GM19043 (cell line): Measurements from ENCODE around the gene MEA1.
"Not testable (repeated sequence)": the region's sequence is repeated elsewhere in the genome, so short reads cannot be mapped to it uniquely, and the experiment has no call there.

Experiments used
- ATAC-seq: cut with Tn5 transposase; IDR thresholded peaks from one replicate; pipeline ENCODE4 v1.9.1; 2021; ENCODE audit warnings: low read depth; ENCODE audit not compliant: unreplicated experiment

The MEA1 gene

DNA sequence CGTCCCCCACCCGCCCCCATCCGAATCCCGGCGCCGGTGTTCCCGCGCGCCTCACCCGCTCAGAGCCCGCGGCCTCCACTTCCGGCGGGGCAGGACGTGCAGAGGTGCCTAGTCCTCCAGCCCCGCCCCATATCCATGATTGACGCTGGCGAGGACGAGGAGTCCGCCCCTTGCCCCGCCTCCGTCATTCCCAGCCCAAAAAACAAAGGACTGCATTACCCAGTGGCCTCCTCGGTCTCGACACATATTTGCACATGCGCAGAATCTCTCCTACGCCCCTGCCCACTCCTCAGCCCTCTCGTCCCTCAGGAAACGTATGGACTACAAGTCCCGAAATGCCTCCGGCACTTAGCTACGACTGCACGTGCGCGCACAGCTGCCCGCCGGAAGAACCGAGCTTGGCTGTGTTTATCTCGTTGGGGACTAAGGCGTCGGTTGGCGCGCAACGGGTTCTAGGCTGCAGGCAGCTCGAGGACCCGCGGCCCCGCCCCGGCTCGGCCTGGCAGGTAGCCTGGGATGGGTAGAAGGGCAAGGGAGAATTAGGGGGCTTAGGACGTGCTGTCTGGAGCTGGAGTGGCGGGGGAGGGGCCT is at the start of gene MEA1, which contains the start of gene KLHDC3:
Gene MEA1, minus strand, starts transcription at position 104 of the 591 bp plus-strand sequence. CDS start 133 bp downstream, outside the sequence.
Gene KLHDC3, plus strand, starts transcription at position 407 of the 591 bp plus-strand sequence. CDS start 2,944 bp downstream, outside the sequence.
- peak; percentile 91 for ATAC-seq

DNA sequence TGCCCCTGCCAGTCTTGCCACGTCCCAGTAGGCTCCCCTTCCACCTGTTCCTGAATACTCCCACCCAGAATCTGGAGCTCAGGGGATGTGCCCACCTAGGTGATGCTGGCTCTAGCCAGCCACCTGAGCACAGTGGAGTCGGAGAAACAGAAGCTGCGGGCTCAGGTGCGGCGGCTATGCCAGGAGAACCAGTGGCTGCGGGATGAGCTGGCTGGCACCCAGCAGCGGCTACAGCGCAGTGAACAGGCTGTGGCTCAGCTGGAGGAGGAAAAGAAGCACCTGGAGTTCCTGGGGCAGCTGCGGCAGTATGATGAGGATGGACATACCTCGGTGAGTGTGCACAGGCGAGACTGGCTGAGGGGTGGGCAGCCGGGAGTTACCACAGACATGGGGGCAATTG is 49.1 kb upstream of the MEA1 start:
- ATAC-seq, result no peak

DNA sequence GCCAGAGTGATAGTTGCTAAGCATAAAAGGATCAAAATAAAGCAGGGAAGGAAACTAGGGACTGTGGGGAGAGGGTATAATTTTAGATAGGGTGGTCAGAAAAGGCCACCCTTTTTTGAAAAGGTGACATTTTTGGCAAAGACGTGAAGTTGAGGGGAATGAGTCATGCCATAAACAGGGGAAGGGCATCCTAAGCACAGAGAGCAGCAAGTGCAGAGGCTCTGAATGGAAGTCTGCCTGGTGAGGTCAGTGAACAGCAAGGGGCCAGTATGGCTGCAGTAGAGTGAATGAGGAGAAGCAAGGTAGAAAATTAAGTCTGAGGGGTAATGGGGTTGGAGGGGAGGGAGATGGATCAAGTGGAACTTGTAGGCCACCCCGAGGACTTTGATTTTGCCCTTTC is 48.1 kb upstream of the MEA1 start:
- ATAC-seq, result no peak

DNA sequence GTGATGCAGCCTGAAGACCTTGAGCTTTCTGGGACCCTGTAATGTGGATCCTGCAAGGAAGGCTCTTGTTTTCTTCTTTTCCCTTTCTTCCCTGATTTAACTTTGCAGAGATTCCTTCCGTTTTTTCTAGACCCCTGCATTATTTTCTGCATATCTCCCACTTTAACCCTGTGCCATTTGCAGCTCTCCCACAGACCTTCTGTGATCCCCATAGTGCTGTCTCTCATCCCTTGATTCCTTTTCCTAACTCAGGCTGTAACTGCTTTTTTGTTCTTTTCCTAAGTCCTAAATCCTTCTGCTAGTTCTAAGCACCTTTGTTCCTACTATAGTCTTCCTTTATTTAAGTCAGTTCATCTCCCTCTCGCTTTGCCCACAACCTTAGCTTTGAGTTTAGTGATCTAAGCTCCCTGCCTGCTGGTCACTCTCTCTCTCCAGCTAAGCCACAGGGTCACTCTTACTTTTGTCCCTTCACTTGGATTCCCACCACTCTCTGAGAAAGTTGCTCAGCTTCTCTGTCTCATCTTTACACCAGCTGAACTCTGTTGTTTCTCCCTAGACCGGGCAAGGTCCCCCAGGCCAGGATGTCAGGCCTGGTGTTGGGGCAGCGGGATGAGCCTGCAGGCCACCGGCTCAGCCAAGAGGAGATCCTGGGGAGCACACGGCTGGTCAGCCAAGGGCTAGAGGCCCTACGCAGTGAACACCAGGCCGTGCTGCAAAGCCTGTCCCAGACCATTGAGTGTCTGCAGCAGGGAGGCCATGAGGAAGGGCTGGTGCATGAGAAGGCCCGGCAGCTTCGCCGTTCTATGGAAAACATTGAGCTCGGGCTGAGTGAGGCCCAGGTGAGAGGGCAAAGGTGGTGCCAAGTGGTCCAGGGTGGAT is 47.2 kb upstream of the MEA1 start:
- no peak for ATAC-seq

DNA sequence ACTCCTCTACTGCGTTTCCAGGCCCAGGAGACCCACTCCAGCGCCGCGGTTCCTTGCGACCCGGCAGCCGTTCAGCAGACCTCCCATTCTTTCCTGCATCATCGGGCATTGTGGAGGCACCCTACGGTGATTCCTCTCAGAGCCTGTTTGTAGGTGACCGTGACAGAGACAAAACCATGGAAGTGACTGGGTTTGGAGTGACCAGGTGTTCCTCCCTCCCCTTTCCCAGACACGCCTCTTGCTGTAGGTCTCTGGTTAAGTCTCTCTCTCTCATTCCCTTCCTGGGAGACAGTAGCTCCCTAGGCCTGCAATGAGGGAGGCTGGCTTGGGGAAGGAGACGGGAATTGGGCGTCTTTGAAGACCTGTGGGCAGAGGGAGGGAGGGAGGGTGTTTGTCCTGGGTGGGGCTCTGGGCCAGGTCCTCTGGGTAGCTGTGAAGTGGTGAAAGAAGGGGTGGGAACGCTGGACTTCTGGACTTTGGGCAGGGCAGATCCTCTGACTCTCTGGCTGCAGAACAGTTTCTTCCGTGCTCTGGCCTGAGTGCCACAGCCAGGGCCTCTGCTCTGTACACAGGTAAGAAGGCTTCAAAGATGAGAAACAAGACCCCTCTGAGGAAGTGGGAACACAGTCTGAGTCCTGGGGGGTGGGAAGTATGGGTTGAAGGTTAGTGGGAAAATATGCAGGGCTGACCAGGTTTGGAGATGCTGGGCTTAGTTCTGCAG is 46.4 kb upstream of the MEA1 start:
- no peak for ATAC-seq

DNA sequence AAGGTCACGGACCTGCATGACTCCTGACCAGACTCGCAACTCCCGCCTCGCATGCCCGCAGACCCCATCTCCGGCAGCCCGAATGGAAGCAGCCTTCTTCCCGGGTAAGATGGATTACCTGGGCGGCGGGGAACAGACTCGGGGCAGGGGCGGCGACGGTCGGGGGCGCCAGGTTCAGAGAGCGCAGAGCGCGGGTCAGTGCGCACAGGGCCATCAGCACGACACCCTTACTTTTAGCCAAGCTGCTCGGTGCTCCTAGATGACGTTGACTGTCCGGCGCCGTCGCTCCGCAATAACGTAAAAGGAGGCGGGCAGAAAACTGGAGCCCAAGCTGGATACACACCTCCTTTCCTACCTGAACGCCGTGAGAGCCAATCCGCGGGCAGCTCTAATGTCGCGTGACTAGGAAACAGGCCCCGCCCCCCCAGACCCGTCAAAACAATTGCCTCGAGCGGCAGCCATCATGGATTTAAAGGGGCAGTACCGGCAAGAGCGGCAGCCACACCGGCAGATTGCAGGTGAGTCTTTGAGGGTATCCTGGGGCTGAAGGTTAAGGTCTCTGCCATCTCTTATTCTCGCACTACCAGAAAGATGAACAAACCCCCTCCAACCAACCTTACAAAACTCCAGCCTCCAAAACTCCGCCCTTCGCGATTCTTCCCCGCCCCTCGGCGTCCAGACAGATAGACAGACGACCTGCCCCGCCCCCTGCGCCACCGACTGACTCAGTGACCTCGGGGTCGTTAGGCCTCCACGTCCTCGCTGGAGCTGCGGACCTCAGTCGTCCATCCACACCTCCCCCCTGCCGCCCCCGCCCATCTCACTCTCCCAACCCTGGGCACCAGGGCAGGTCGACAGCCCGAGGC is 45.7 kb upstream of the MEA1 start, which contains the start of the genes KLC4 and MRPL2:
Gene KLC4, plus strand, starts transcription at position 464 of the 866 bp plus-strand sequence. CDS start 1,705 bp downstream, outside the sequence.
Gene MRPL2, minus strand, starts transcription at position 267 of the 866 bp plus-strand sequence. Its CDS starts 53 bp downstream, at position 214.
- ATAC-seq, result peak; percentile 93

DNA sequence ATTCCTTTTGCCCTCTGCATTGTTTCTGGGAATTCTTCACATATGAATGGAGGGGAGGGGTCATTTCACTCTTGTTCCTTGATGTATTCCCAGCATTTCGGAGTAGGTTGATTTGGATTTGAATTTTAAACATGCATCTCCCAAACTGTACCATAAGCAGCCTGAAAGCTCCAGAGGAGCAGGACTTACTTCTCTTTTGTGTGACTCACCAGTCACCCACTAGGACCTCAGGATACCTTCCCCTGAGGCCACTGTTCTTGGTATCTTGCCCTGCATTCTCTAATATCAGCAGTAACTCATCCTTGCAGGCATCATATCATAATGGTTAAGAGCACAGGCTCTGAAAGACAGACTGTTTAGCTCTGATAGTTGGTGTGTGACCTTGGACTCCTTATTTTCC is 44.8 kb upstream of the MEA1 start:
- no peak for ATAC-seq

DNA sequence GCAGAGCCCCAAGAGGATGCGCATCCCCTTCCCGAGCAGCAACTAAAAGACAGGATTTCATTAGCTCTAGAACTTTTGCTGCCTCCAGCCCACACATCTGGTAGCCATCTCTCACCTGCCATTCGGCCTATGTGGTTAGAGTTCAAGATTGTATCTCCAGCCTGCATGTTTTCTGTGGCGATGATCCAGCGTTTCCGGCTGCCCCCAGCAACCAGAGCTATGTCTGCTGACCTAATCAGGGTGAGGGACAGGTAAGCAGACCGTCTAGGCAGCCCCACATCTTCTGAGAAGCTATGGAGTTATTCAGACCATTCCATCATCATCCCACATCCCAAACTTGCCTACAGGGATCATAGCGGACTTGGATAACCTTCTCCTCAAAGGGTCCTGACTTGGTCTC is 42.2 kb upstream of the MEA1 start:
- no peak for ATAC-seq

DNA sequence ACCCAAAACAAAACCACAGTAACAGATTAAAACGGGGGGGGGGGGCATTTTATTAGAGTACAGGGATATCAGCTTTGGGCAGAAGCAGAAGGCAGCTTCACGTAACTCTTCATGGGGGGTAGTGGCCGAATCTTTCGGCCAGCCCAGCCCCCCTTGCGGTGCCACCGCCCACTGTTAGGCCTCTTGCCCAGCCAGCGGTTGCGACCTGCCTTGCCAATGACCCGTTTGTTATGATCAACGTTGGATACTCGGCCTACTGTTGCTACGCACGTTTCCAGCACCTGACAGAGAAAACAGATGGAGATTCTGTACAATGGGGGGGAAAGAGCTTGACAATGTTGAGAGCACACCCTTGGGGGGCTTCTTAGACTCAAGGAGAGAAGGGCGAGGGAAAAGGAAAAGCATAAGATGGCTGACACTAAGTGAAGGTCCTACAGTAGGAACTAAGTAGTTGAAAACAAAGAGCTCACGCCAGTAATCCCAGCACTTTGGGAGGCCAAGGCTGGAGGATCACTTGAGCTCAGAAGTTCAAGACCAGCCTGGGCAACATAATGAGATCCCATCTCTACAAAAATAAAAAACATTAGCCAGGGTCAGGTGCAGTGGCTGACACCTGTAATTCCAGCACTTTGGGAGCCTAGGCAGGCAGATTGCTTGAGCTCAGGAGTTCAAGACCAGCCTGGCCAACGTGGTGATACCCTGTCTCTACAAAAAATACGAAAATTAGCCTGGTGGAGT is 40.6 kb upstream of the MEA1 start:
- no peak for ATAC-seq

DNA sequence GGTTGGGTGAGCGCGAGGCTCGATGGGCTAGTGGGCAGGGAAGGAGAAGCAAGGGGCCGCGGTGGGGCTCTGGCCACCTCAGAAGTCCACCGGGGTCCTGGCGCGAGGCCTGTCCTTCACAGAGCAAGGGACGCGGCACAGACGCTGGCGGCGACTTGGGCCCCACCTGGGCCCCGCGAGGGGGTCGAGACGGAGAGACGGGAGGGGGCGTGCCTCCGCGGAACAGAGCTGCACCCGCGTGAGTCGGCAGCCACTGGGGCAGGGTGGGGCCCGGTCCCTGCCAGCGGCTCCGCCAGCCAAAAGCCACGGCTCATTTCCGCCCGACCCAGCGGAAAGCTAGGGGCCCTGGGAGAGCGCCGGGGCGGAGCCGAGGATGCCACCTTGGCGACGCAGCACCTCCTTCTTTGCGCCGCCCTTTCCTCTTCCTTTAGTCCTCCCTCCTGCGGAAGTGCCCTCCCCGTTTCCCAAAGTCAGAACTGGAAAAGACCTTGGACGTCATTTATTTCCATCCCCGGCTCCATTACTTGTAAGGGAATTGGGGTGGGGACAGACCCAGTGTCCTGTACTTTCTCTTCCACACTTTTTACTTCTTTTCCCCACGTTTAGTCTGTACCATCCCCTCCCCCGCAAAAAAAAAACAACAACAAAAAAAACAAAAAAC is 39.9 kb upstream of the MEA1 start, which contains the start of gene CUL7:
Gene CUL7, minus strand, starts transcription at position 307 of the 661 bp plus-strand sequence. CDS start 1,063 bp downstream, outside the sequence.
- peak; percentile 84 for ATAC-seq

DNA sequence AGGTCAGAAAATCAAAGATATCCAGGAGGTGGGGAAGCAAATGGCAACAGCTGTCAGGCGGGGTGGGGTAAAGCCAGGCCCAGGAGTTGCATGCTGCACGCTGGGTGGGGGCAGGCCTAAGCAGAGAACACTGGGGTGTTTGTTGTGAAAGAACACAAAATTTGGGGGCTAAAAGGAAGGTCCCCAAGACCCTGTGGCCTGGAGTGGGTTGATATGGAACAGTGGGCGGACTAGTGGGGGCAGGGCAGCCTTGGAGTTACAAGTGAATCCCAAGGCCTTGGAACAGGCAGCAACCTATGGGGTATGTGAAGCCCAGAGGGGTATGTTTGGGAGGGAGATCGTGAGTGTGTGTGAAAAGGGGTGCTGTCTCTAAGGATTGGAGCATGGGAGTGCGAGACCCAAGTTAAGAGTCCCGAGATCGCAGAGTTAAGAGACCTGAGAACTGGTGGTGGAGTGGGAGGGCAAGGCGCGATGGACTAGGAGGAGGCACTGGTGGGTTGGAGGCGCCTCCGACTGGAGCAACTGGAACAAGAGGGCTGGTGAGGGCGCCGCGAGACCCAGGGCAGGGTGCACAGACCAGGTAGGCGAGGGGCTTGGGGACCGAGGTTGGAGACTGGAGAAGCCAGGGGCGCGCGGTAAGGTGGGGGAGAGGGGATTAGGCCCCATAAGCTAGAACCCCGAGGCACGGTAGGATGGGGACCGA is 39.2 kb upstream of the MEA1 start:
- ATAC-seq, result peak; percentile 18

DNA sequence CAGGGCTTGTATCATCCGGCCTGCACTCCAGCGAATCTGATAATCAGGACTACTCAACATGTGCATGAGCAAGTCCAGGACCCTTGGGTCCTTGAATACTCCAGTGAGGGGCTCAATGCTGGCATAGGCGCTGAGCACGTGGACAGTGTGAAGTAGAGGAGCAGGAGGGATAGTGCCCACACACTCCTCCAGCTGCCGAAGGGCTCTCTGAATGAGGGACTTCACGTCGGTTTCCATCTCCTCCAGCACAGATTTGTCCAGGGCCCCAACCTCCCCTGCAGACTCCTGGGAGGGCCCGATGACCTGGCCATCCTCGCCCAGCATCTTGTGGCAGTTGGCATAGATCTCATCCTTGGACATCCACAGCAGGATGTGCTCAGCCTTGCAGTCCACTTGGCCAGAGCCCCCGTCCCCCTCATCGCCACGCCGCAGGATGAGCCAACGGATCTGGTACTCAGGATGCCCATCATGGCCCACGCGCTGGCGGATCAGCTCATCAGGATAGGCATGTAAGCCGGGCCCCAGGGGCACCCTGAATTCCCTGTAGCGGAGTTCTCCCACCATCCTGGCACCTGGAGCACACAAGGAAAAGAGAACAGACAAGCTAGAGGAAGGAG is 38.6 kb upstream of the MEA1 start:
- no peak for ATAC-seq

DNA sequence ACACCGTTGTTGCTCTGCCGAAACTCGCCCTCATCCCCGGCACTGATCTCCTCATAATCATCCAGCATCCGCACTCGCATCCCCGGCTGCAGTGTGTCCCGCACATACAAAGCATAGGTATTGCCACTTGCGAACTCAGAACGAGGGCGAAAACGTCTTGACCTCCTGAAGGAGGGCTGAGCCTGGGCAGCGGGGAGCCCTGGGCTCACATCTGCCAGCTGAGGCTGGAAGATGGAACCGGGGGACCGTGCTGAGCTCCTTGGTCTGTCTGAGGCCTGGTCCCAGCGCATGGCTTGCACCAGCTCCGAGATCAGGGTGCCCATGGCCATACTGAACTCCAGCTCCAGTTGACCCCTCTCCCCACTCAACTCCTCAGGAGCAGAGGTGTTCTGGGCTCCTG is 37.2 kb upstream of the MEA1 start:
- no peak for ATAC-seq

DNA sequence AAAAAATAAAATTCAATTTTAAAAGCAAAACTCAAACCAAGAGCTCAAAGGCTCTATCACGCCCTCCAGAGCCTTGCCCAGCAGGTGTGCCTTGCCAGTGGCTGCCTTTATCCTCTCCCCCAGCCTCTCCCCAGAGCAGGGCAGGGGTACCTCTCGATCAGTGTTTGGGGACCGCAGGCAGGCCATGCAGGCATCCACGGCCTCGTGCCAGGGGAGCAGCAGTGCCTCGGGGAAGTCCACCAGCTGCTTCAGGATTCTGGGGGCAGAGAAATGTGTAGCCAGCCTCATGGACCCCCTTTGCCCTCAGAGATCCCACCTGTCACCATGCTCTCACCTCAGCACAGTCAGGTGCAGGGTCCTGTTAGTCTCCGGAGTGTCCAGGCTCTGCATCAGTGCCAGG is 34.3 kb upstream of the MEA1 start:
- ATAC-seq, result no peak

DNA sequence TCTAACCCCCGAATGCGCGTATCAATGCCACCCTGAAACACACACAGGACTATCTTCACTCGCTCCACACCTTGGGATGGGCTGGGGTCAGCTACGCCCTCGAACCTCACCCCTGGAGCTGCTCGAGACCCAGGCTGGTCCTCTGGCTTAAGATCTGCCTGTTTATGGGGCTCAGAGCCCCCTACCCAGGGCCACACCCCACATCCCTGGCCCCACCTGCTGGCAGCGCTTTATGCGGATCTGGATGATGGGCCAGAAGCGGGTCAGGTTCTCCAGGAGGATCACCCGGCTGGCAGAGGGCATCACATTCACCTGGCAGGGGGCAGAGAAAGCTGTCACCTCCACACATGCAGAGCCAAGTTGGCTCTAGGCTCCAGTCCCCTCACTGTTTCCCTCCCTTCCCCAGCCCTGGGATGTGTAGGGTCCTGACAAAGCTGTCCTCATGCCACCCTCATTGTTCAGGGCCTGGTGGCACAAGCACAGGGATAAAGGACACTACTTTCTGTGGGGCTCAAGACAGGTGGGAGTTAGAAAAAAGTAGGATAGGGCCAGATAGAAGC is 31.7 kb upstream of the MEA1 start:
- ATAC-seq, result no peak

DNA sequence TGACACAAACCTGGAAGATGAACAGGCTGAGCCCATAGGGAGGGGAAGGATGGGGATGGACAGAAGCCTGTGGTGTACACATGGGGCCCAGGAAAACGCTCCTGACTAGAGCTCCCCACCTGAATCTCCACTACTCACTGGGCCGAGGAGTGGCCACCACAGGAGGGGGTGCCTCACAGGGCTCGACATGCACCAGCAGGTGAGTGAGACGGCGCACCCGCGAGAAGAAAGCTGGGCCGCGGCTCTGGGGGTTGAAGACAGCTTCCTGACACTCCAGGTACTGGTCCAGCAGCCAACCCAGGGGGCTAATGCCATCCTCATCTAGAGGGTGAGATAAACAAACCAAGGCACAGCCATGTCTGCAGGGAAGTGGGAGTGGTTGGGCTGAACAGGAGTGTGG is 29.6 kb upstream of the MEA1 start:
- ATAC-seq, result no peak

DNA sequence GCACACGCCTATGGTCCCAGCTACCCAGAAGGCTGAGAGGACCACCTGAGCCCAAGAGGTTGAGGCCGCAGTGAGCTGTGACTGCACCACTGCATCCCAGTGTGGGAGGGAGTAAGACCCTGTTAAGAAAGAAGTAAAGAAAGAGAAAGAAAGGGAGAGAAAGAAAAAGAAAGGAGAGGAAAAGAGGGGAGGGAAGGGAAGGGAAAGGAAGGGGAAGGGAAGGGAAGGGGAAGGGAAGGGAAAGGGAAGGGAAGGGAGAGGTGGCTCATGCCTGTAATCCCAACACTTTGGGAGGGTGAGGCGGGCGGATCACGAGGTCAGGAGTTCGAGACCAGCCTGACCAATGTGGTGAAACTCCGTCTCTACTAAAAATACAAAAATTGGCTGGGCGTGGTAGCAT is 27.7 kb upstream of the MEA1 start:
- ATAC-seq, result not testable (repeated sequence)
